Measurements from ENCODE around the gene EGR1. TPM values are rescaled to one million over a fixed set of nuclear protein-coding genes. Genes with fewer than 3 reads are reported as not detected.

Gene EGR1
- polyA plus RNA-seq, 1 of the 3 experiments (the other 2 are of a cell fraction): 48.0 TPM

GRCh38 chr5:138470322-138471051, 5.2 kb downstream of the EGR1 start:
- ChIA-PET CTCF (interaction anchor here (2.1 to 3.6 kb wide), 2 partner anchors 21 to 33 kb away, joined by 7 to 14 read pairs; no protein-coding TSS in a partner anchor), POLR2A (no interaction called here)
- H3K4me3 ChIP-seq (ENCODE audit: low read depth in 2 of 2, low read length in 1 of 2): no peak overlapping the region
- peaks cover 34% of the 10 kb centered on the region for H3F3A ChIP-seq (replicated peaks; ENCODE audit: insufficient read depth)
- H4K20me1 ChIP-seq (ENCODE audit: insufficient read depth): peaks cover 37% of the 10 kb centered on the region
- H3K4me1 ChIP-seq (ENCODE audit: control insufficient read depth in 1 of 2, insufficient read depth in 2 of 2, low read depth in 1 of 2, low read length in 1 of 2): peaks cover 9 to 13% of the 10 kb centered on the region in 2 experiments; a peak in 1 of 4 replicates
- WGBS (ENCODE audit: low lambda C conversion rate): 91% methylated on average over 3 of the region's 3 CpGs
- H3K4me2 ChIP-seq: no peak overlapping the region
- H2AFZ ChIP-seq (ENCODE audit: low read depth): no peak overlapping the region
- H3K79me2 ChIP-seq (ENCODE audit: insufficient read depth): peaks cover 12% of the 10 kb centered on the region; the same call in 1 of the 2 replicates
- H3K9ac ChIP-seq: no peak overlapping the region
- no peak overlapping the region for H3K27ac ChIP-seq (ENCODE audit: low read depth in 2 of 2, low read length in 1 of 2)
- DNase-seq: peak; percentile 31
- peaks cover 0 to 13% of the 10 kb centered on the region in 2 experiments for H3K36me3 ChIP-seq (replicated peaks in 1 of 2; ENCODE audit: control insufficient read depth in 1 of 2, insufficient read depth in 2 of 2, low read length in 1 of 2)
- no peaks in the 10 kb centered on the region for H3K9me3 ChIP-seq
- TF ChIP-seq RCOR1 (IDR thresholded peaks at IDR 0.05; ENCODE audit: low read length): no peak
- no peak for TF ChIP-seq IRF3 (IDR thresholded peaks at IDR 0.05; ENCODE audit: low read depth, low read length)
- TF ChIP-seq FOSL2 (IDR thresholded peaks at IDR 0.05; ENCODE audit: borderline replicate concordance, low read depth): no peak
- TF ChIP-seq EZH2phosphoT487 (IDR thresholded peaks at IDR 0.05; ENCODE audit: borderline replicate concordance, low read depth): no peak
- TF ChIP-seq NFIC (IDR thresholded peaks at IDR 0.05; ENCODE audit: borderline replicate concordance): no peak
- no peak for TF ChIP-seq MXI1 (IDR thresholded peaks at IDR 0.05; ENCODE audit: low read depth, low read length)
- no peak for TF ChIP-seq ELF1 (IDR thresholded peaks at IDR 0.05)
- TF ChIP-seq USF2 (IDR thresholded peaks at IDR 0.05; ENCODE audit: borderline replicate concordance, low read depth, low read length): no peak
- no peak for TF ChIP-seq SMC3 (IDR thresholded peaks at IDR 0.05; ENCODE audit: low read depth, low read length)
- TF ChIP-seq RFX5 (IDR thresholded peaks at IDR 0.05; ENCODE audit: low read length): no peak
- no peak for TF ChIP-seq RAD21 (IDR thresholded peaks at IDR 0.05; ENCODE audit: low read length)
- TF ChIP-seq TEAD4 (IDR thresholded peaks at IDR 0.05; ENCODE audit: borderline replicate concordance, insufficient read depth): no peak
- TF ChIP-seq RXRA (IDR thresholded peaks at IDR 0.05; ENCODE audit: borderline replicate concordance, low read depth): no peak
- H3K9me2 ChIP-seq: no peaks in the 10 kb centered on the region
- H3K27me3 ChIP-seq (ENCODE audit: insufficient read depth): no peaks in the 10 kb centered on the region

GRCh38 chr5:138471052-138471361, 5.7 kb downstream of the EGR1 start:
- H3K9me2 ChIP-seq: no peaks in the 10 kb centered on the region
- H3K9me3 ChIP-seq: no peaks in the 10 kb centered on the region
- peaks cover 0 to 13% of the 10 kb centered on the region in 2 experiments for H3K36me3 ChIP-seq (replicated peaks in 1 of 2; ENCODE audit: control insufficient read depth in 1 of 2, insufficient read depth in 2 of 2, low read length in 1 of 2)
- peaks cover 34% of the 10 kb centered on the region for H3F3A ChIP-seq (replicated peaks; ENCODE audit: insufficient read depth)
- H3K4me2 ChIP-seq: no peak overlapping the region
- H3K4me1 ChIP-seq (ENCODE audit: control insufficient read depth in 1 of 2, insufficient read depth in 2 of 2, low read depth in 1 of 2, low read length in 1 of 2): peaks cover 9% of the 10 kb centered on the region in 2 experiments; a peak in 1 of 4 replicates
- no peak for DNase-seq
- TF ChIP-seq CHD2 (IDR thresholded peaks at IDR 0.05; ENCODE audit: low read length, partially characterized antibody) (no peak), PBX3 (IDR thresholded peaks at IDR 0.05) (no peak), SIN3A (IDR thresholded peaks at IDR 0.05; ENCODE audit: borderline replicate concordance, low read depth, low read length) (no peak)
- H3K4me3 ChIP-seq (ENCODE audit: low read depth in 2 of 2, low read length in 1 of 2): no peak overlapping the region
- no peak overlapping the region for H2AFZ ChIP-seq (ENCODE audit: low read depth)
- H4K20me1 ChIP-seq (ENCODE audit: insufficient read depth): peaks cover 32% of the 10 kb centered on the region
- H3K27ac ChIP-seq (ENCODE audit: low read depth in 2 of 2, low read length in 1 of 2): no peak overlapping the region
- ChIA-PET POLR2A (no interaction called here), CTCF (interaction anchor here (3.6 kb wide), 1 partner anchor 21 kb away, joined by 14 read pairs; no protein-coding TSS in a partner anchor)
- H3K9ac ChIP-seq: no peak overlapping the region
- H3K79me2 ChIP-seq (ENCODE audit: insufficient read depth): peaks cover 8% of the 10 kb centered on the region; the same call in 1 of the 2 replicates
- no peaks in the 10 kb centered on the region for H3K27me3 ChIP-seq (ENCODE audit: insufficient read depth)
- WGBS (ENCODE audit: low lambda C conversion rate): 79% methylated on average over 2 of the region's 2 CpGs
